Peyer's patch (tissue), 4 donors: ENCODE measurements around the gene NAV3.

Experiments
- POLR2A ChIP-seq, 2 donors: fragments of 450-650 bp; IDR thresholded peaks; one replicate each; pipeline ENCODE4 v1.5.1; 2017; ENCODE audit warnings: antibody characterized with exemption in 2 of 2, mild to moderate bottlenecking in 2 of 2, moderate library complexity in 2 of 2
- TF ChIP-seq, protein P1 (sequence below), 6 experiments: fragments of 450-650 bp in 4 of 6; fragments of 200-600 bp in 2 of 6; sonication (generic) in 1 of 6; IDR thresholded peaks; one replicate each; pipeline ENCODE4 v1.5.1; 2017 to 2019; ENCODE audit warnings: antibody characterized with exemption in 6 of 6, mild to moderate bottlenecking in 3 of 6, moderate library complexity in 1 of 6

DNA sequence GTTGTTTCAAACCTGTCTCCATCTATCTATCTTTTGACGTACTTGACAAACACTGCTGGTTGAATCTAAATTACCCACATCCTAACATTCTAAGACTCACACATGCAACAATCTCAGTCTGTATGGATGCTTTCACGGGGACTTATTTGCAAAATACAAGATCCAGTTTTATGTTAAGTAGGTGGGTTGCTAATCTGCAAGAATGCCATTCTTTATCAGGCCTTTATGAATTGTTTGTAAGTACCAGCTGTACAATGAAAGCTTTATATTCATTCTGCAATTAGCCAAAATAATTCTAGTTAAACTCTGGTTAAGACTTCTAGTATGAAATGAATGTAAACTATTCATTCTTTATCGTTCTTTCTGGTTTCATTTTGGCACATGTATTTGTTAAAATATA lies 135.1 kb downstream of the NAV3 start:
- TF ChIP-seq, protein P1, sequence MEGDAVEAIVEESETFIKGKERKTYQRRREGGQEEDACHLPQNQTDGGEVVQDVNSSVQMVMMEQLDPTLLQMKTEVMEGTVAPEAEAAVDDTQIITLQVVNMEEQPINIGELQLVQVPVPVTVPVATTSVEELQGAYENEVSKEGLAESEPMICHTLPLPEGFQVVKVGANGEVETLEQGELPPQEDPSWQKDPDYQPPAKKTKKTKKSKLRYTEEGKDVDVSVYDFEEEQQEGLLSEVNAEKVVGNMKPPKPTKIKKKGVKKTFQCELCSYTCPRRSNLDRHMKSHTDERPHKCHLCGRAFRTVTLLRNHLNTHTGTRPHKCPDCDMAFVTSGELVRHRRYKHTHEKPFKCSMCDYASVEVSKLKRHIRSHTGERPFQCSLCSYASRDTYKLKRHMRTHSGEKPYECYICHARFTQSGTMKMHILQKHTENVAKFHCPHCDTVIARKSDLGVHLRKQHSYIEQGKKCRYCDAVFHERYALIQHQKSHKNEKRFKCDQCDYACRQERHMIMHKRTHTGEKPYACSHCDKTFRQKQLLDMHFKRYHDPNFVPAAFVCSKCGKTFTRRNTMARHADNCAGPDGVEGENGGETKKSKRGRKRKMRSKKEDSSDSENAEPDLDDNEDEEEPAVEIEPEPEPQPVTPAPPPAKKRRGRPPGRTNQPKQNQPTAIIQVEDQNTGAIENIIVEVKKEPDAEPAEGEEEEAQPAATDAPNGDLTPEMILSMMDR (IDR thresholded peaks at IDR 0.05), result no peak
- TF ChIP-seq POLR2A (IDR thresholded peaks at IDR 0.05), result no peak
